ENCODE measurements around the gene ZNF25.
"Not testable (repeated sequence)": the region's sequence is repeated elsewhere in the genome, so short reads cannot be mapped to it uniquely, and the experiment has no call there.

The ZNF25 gene

DNA sequence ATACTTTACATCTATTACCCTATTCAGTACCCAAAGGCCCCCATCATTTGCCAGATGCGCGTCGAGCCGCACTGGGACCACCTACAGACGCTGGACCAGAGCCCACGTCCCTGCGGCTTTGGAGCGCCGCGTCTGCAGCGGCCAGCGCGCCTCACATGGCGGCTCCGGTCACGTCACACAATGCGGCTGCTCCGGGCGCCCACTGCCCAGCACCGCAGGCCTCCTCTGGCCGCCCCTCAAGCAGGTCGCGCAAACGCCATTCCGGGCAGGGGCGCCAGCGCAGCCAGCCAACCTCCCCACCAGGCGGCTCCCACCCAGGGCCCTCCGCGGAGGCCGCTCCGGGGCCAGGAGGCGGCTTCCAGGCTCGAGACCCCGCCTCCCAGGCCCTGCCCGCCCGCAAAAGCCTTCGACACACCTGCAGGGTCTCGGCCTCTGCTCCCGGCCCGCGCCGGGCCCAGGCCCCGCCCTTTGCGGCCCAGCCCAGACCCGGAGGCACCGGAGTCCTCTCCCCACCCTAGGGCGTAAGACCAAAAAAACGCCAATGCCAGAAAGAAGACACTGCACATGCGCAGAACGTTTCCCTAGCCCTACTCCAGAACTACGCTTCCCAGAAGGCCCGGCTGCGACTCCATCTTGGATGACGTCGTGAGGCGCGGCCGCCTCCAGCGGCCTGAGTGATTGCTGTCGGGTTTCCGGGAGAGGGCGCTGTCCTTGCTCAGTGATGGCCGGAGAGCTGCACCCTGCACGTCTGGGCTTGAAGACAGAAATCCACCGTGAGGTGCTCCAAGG, at the start of gene ZNF25:
Gene ZNF25 (minus strand): TSS at position 557 of the 789 bp plus-strand sequence. CDS start 4,925 bp downstream, outside the sequence.
- peak; percentile 94 for DNase-seq

- no peak for DNase-seq
These were observed 48.8 kb upstream of the ZNF25 start for GRCh38 chr10:38025283-38025682.

DNA sequence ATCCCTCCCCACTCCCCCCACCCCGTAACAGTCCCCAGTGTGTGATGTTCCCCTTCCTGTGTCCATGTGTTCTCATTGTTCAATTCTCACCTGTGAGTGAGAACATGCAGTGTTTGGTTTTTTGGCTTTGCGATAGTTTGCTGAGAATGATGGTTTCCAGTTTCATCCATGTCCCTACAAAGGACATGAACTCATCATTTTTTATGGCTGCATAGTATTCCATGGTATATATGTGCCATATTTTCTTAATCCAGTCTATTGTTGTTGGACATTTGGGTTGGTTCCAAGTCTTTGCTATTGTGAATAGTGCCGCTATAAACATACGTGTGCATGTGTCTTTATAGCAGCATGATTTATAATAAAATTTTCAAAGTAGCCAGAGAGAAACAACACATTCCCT, 42.7 kb upstream of the ZNF25 start:
- DNase-seq = not testable (repeated sequence)

GRCh38 chr10:38016354-38016753, 39.9 kb upstream of the ZNF25 start:
- DNase-seq = no peak

- peak; percentile 74 for DNase-seq
These were observed 33.9 kb upstream of the ZNF25 start, which contains the start of gene ZNF33A for GRCh38 chr10:38010119-38010903. TSS of gene ZNF33A (plus strand) at chr10:38010675. CDS start at chr10:38012342, 1,667 bp downstream.

- DNase-seq = no peak
These were observed 31.5 kb upstream of the ZNF25 start for GRCh38 chr10:38007991-38008390.

DNA sequence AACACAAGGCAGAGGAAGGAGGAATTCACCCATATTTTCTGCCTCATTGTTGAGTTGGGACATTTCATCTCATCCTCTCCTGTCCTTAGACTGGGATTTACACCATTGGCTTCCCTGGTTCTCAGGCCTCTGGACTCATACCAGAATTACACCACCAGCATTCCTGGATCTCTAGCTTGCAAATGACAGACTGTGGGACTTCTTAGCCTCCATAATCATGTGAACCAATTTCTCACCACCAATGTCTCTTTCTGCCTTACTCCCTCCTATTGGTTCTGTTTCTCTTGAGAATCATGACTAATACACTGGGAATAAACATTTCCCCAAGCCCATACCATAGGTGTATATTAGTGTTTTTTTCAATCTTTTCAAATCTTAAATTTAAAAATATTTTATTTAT, 31.1 kb upstream of the ZNF25 start:
- no peak for DNase-seq

GRCh38 chr10:38003588-38003987, 27.1 kb upstream of the ZNF25 start:
- no peak for DNase-seq

- no peak for DNase-seq
These were observed 26.6 kb upstream of the ZNF25 start for GRCh38 chr10:38003026-38003425.

DNA sequence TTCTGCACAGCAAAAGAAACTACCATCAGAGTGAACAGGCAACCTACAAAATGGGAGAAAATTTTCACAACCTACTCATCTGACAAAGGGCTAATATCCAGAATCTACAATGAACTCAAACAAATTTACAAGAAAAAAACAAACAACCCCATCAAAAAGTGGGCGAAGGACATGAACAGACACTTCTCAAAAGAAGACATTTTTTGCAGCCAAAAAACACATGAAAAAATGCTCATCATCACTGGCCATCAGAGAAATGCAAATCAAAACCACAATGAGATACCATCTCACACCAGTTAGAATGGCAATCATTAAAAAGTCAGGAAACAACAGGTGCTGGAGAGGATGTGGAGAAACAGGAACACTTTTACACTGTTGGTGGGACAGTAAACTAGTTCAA, 24.0 kb upstream of the ZNF25 start:
- DNase-seq = not testable (repeated sequence)

DNA sequence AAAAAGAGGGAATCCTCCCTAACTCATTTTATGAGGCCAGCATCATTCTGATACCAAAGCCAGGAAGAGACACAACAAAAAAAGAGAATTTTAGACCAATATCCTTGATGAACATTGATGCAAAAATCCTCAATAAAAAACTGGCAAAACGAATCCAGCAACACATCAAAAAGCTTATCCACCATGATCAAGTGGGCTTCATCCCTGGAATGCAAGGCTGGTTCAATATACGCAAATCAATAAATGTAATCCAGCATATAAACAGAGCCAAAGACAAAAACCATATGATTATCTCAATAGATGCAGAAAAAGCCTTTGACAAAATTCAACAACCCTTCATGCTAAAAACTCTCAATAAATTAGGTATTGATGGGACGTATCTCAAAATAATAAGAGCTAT, 22.5 kb upstream of the ZNF25 start:
- DNase-seq = not testable (repeated sequence)

GRCh38 chr10:37992083-37992482, 15.6 kb upstream of the ZNF25 start:
- no peak for DNase-seq

DNA sequence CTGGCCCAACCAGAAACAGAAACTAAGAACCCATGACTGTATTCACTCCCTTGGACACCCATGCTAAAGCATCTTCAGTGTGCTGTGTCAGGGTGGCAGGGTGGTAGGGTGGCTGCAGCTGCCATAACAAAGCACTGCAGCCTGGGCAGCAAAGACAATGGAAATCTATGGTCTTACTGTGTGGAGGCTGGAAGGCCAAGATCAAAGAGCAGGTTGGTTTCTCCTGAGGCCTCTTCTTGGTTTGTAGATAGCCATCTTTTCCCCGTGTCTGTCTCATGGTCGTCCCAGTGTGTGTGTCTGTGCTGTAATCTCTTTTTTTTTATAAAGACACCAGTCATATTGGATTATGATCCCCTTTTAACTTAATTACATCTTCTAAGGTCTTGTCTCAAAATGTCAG, 15.2 kb upstream of the ZNF25 start:
- no peak for DNase-seq

GRCh38 chr10:37976880-37977203, 395 bp upstream of the ZNF25 start:
- DNase-seq = no peak

GRCh38 chr10:37975401-37975991, 951 bp downstream of the ZNF25 start:
- no peak for DNase-seq

DNA sequence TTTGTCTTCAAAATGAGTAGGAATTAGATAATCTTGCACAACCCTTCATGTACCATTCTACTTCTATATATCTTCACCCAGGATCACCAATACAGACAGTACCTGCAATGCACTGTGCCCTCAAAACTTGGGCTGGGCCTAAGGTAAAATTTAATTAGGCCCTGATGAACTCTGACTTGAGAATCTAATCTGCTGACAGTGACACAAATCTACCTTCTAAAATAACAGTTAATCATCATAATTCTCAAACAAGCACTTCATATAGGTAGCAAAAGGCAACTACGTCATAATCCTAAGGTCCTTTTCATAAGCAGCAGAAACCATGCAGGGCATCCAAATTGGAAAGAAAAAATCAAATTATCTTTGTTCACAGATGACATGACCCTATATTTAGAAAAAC, 4.1 kb downstream of the ZNF25 start:
- no peak for DNase-seq

DNA sequence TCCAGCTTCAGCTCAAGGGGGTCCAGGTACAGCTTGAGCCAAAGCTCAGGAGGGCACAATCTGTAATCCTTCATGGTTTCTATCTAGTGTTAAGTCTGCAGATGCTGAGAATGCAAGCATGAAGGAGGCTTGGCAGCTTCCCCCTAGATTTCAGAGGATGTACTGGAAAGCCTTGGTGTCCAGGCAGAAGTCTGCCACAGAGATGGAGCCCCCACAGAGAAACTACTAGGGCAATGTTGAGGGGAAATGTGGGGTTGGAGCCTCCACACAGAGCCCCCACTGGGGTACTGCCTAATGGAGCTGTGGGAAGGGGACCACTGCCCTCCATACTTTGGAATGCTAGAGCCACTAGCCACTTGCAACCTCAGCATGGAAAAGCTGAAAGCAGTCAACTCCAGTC, 11.4 kb downstream of the ZNF25 start:
- no peak for DNase-seq

DNA sequence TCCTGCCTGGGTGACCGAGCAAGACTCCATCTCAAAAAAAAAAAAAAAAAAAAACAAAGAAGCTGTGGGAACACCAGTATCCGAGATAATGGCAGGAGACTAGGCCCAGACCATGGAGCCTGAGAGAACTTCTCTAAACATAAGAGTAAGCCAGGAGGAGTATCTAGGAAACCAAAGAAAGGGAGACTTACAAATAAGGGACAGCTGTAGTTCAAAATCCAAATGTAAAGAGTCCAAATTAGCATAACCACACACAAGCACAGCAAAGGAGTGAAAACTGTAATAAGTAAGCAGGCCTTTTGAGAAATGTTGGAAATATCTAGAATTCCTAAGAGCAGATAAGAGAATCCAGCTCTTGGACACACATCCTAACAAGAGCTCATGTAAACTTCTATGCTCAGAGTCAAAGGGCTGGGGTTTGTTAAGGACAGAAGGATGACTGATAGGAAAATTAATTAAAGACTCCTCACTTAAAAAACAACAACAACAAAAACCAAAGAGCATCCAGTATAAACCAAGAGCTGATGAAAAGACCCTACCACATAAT, 15.8 kb downstream of the ZNF25 start:
- no peak for DNase-seq

- no peak for DNase-seq
These were observed 18.6 kb downstream of the ZNF25 start for GRCh38 chr10:37957841-37958240.

DNA sequence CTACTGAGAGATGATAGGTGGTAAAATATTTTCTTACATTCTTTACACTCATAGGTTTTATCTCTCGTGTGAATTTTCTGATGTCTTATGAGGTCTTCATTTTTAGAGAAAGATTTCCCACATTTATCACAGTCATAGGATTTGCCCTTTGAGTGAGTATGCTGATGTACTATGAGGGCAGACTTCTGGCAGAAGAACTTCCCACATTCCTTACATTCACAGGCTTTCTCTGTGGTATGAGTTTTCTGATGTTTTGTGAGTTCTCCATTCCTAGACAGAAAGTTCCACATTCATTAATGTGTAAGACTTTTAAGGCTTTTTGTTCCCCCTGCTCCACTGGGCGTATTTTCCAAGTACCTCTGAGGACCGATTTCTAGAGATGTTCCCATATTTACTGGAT, 23.5 kb downstream of the ZNF25 start:
- no peak for DNase-seq

- no peak for DNase-seq
These were observed 24.2 kb downstream of the ZNF25 start for GRCh38 chr10:37952043-37952755.

DNA sequence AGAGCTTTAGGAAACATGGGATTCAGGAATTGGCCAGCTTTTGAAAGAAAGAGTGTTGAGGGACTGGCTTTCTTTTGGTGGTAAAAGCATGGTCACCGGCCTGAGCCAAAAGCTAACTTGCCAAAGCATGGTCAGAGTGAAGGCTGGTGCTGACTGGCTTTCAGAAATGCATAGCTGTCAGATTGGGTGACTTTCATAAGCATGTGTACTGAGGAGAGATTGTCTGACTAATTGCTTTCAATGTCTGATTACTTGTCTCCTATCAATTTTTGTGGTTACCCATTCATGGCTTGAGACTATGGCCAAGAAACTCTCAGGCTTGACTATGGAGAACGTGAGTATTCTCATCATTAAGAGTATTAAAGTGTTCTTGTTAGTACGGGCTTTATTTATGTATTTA, 28.2 kb downstream of the ZNF25 start:
- no peak for DNase-seq

DNA sequence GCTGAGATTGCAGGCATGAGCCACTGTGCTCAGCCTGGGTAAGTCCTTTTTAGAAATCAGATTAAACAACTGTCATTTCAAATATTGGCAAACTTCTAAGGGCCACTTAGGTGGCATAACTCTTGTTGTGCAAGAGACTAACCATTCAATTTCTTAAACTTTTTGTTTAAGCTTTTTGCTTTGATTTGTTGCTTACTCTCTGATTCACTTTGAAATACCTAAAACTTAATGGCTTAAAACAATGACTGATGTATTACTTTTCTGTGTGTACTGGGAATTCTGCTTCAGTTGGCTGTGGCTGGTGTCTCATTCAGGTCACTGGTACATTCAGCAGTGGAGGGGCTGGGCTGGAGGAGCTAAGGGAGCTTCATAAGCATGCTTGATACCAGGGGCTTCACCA, 28.9 kb downstream of the ZNF25 start:
- no peak for DNase-seq

Data from DMS153 (cell line).